Kidney (tissue), 14 donors: ENCODE measurements around the gene NYAP2. TPM values are rescaled to one million over a fixed set of nuclear protein-coding genes. Genes with fewer than 3 reads are reported as not detected.

Source experiments
- DNase-seq, 5 donors: peaks; one replicate each; pipeline ENCODE4 v3.0.0-alpha.2; 2013 to 2020
- FAIRE-seq: peaks from 2 replicates; lab custom pipeline; 2012; peaks lifted over from hg19 to GRCh38; lab: Jason Lieb, UNC
- H3K27ac ChIP-seq, 2 donors: one replicate each; pipeline ENCODE4 v1.7.0; 2013; ENCODE audit warnings: low read depth in 2 of 2, low read length in 2 of 2, inconsistent platforms in 1 of 2
- H3K27me3 ChIP-seq: one replicate; pipeline ENCODE4 v1.7.1; 2013; ENCODE audit warnings: low read length, inconsistent platforms; ENCODE audit not compliant: control insufficient read depth, insufficient read depth
- H3K36me3 ChIP-seq, 3 donors: one replicate each; pipeline versions ENCODE4 v1.7.0 to v1.7.1; 2013; ENCODE audit warnings: low read length in 3 of 3, control low read depth in 1 of 3, inconsistent platforms in 1 of 3; ENCODE audit not compliant: insufficient read depth in 3 of 3, control insufficient read depth in 2 of 3
- H3K4me1 ChIP-seq, 3 donors: one replicate each; pipeline versions ENCODE4 v1.7.0 to v1.7.1; 2013; ENCODE audit warnings: low read length in 3 of 3, inconsistent platforms in 1 of 3, low read depth in 1 of 3; ENCODE audit not compliant: control insufficient read depth in 2 of 3, insufficient read depth in 2 of 3
- H3K4me3 ChIP-seq, 3 donors: one replicate each; pipeline versions ENCODE4 v1.7.0 to v1.8.1; 2013; ENCODE audit warnings: low read length in 3 of 3, control low read depth in 1 of 3, inconsistent platforms in 1 of 3
- H3K9ac ChIP-seq, 3 donors: one replicate each; pipeline versions ENCODE4 v1.7.0 to v1.7.1; 2013; ENCODE audit warnings: low read length in 3 of 3, control low read depth in 1 of 3, inconsistent platforms in 1 of 3
- H3K9me3 ChIP-seq, 3 donors: one replicate each; pipeline versions ENCODE4 v1.7.0 to v1.7.1; 2013; ENCODE audit warnings: low read length in 3 of 3, control low read depth in 1 of 3, inconsistent platforms in 1 of 3; ENCODE audit not compliant: control insufficient read depth in 2 of 3, insufficient read depth in 1 of 3
- intact Hi-C: fragments of 100-400 bp; cut with DNase I; formaldehyde crosslinking; loops from one replicate; pipeline ENCODE4 v1.11.1; 2022
- polyA plus RNA-seq: library from polyadenylated mRNA; stranded (reverse); fragments of 350-450 nt; fragmentation: Illumina TruSeq; extraction: RNeasy Lipid Tissue Mini Kit (QIAGEN cat#74804); gene quantifications from one replicate; pipeline ENCODE4 v1.2.3, GENCODE V29; 2014; ENCODE audit warnings: low read depth, low replicate concordance; ENCODE audit not compliant: insufficient read depth
- total RNA-seq: library from RNA; stranded (reverse); fragmentation: NEBNext Ultra II Directional; extraction: Animal tissue kit (Norgen Biotek cat#: 25700); gene quantifications from one replicate; pipeline ENCODE4 v1.2.1, GENCODE V29; 2021
- TF ChIP-seq, protein P1 (sequence below): IDR thresholded peaks from 3 replicates; pipeline ENCODE4 v1.5.1; 2012; ENCODE audit warnings: mild to moderate bottlenecking, moderate library complexity, borderline replicate concordance; ENCODE audit not compliant: insufficient read depth; ENCODE audit errors: extremely low read depth
- donor health status: control.
- donor health status: control.
- donor health status: control.
- donor health status: control.
- donor health status: control.
- donor health status: DM: yes; HTN: yes; CAD: no.
- donor health status: Normal renal cell carcinoma (clear cell type).

The NYAP2 gene
- total and polyA plus RNA-seq, 2 donors from 2014 or later, result 0.66 TPM; not detected in 1

DNA sequence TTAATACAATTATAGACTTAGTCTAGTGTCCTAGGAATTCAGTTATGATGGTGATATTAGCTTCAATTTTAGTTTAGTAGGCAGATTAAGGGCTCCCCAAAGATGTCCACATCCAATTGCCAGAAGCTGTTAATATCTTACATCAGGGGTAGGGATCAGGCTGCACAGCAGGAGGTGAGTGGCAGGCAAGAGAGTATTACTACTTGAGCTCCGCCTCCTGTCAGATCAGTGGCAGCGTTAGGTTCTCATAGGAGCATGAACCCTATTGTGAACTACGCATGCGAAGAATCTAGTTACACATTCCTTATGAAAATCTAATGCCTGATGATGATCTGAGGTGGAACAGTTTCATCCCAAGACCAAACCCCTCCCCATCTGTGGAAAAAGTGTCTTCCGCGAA is 54.9 kb downstream of the NYAP2 start:
- DNase-seq, result no peak
- Histone ChIP-seq H3K9ac (no peak overlapping the region), H3K27ac (no peak overlapping the region), H3K4me1 (no peaks in the 10 kb centered on the region), H3K4me3 (no peak overlapping the region), H3K27me3 (no peaks in the 10 kb centered on the region), H3K36me3 (no peaks in the 10 kb centered on the region), H3K9me3 (no peaks in the 10 kb centered on the region)
- TF ChIP-seq, protein P1, sequence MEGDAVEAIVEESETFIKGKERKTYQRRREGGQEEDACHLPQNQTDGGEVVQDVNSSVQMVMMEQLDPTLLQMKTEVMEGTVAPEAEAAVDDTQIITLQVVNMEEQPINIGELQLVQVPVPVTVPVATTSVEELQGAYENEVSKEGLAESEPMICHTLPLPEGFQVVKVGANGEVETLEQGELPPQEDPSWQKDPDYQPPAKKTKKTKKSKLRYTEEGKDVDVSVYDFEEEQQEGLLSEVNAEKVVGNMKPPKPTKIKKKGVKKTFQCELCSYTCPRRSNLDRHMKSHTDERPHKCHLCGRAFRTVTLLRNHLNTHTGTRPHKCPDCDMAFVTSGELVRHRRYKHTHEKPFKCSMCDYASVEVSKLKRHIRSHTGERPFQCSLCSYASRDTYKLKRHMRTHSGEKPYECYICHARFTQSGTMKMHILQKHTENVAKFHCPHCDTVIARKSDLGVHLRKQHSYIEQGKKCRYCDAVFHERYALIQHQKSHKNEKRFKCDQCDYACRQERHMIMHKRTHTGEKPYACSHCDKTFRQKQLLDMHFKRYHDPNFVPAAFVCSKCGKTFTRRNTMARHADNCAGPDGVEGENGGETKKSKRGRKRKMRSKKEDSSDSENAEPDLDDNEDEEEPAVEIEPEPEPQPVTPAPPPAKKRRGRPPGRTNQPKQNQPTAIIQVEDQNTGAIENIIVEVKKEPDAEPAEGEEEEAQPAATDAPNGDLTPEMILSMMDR, result no peak
- no peak for FAIRE-seq
- intact Hi-C loops, result no loop called here

DNA sequence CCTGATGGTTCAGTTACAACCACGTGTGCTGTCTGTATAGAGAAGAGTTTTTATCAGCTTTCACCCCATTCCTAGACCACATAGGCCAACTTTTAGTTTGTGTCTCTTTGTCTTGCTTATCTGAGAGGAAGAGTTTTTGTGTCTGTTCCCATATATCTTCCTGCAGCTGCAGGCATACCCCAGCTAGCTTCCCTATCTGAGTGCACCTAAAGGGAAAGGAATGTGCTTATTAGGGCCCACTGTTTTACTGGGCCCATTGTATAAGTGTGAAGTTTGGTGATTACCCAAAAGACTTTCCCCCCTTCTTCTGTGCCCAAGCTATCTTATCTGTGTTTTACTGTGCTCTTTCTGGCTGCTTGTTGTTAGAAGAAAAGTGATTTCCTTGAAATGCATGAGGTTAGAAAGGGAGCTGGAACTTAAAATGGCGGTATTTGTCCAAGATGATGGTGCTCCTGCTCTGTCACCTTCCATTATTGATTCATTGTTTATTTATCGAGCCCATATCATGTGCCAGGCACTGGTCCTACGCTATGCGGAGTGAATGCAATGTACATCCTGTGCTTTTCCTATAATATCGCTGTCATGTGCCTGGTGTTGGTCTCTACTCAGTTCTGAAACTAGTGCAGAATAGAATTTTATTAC is 57.2 kb downstream of the NYAP2 start:
- TF ChIP-seq, protein P1, result no peak
- no peaks in the 10 kb centered on the region for H3K36me3 ChIP-seq
- intact Hi-C loops, result no loop called here
- FAIRE-seq (no peak), DNase-seq (no peak)
- H3K27me3 ChIP-seq, result no peaks in the 10 kb centered on the region
- H3K4me3 ChIP-seq, result no peak overlapping the region
- no peak overlapping the region for H3K9ac ChIP-seq
- H3K27ac ChIP-seq, result no peak overlapping the region
- no peaks in the 10 kb centered on the region for H3K4me1 ChIP-seq
- H3K9me3 ChIP-seq, result no peaks in the 10 kb centered on the region

DNA sequence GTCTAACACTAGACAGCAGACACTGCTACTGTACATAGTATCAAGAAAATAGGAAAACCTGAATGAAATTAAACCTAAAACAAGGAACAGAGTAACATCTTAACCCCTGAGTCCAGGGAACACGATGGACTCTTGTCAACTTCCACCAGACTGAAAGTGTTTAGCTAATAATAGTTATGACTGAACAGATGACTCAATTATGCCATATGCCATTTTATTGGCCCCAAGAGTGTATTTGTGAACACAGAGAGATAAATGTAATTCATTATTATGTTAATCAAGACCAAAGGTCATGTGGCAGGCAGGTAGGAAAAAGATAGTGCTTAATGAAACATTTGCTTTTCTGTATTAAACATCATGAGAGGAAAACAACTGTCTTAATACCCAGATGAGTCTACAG is 58.0 kb downstream of the NYAP2 start:
- Histone ChIP-seq H3K4me1 (no peaks in the 10 kb centered on the region), H3K4me3 (no peak overlapping the region), H3K9ac (no peak overlapping the region), H3K27ac (no peak overlapping the region), H3K9me3 (no peaks in the 10 kb centered on the region), H3K36me3 (no peaks in the 10 kb centered on the region), H3K27me3 (no peaks in the 10 kb centered on the region)
- intact Hi-C loops, result no loop called here
- DNase-seq, result no peak
- TF ChIP-seq, protein P1, result no peak
- FAIRE-seq, result no peak
